Measurements from ENCODE around the gene NKX6-2.

GRCh38 chr10:132776186-132776585 is 9.8 kb downstream of the NKX6-2 start:
- TF ChIP-seq CTCF (IDR thresholded peaks at IDR 0.05) (no peak), POLR2A (IDR thresholded peaks at IDR 0.05) (no peak)

All from thyroid gland (tissue), 4 donors.